B cell (primary cell): ENCODE measurements around the gene OSM. TPM values are rescaled to one million over a fixed set of nuclear protein-coding genes. Genes with fewer than 3 reads are reported as not detected.

Experiments used
- ATAC-seq: fragments of 200-7000 bp; cut with Tn5 transposase; one replicate; pipeline ENCODE4 v1.10.0; 2021; ENCODE audit warnings: low read depth, mild to moderate bottlenecking, moderate number of reproducible peaks, moderate library complexity
- CTCF ChIA-PET: fragments of 350-600 bp; sonication (Branson Sonifier 250); formaldehyde crosslinking; loops from one replicate; lab custom pipeline; 2021; ENCODE audit warnings: antibody characterized with exemption, inconsistent platforms; lab: Charles Lee
- POLR2A ChIA-PET: fragments of 350-600 bp; sonication (Branson Sonifier 250); formaldehyde crosslinking; loops from one replicate; lab custom pipeline; 2021; ENCODE audit warnings: antibody characterized with exemption; lab: Charles Lee
- DNase-seq: peaks from one replicate; pipeline ENCODE4 v3.0.0; 2013
- H2AFZ ChIP-seq: 2 replicates; pipeline ENCODE4 v1.6.1; 2012; ENCODE audit warnings: mild to moderate bottlenecking, low read depth, low read length; ENCODE audit not compliant: insufficient read depth, poor library complexity, severe bottlenecking
- H3K27ac ChIP-seq, 2 donors: 1 replicate in 1 of 2; 2 replicates in 1 of 2; pipeline ENCODE4 v1.5.1; 2012 to 2013; ENCODE audit warnings: low read length in 2 of 2, mild to moderate bottlenecking in 2 of 2, moderate library complexity in 1 of 2
- H3K27me3 ChIP-seq, 4 experiments: fragments of 200-600 bp in 1 of 4; sonication (generic) in 1 of 4; replicated peaks in 1 of 4; 1 replicate in 2 of 4; 2 replicates in 2 of 4; pipeline versions ENCODE4 v1.6.1 to v1.7.0; 2013 to 2016; ENCODE audit warnings: low read length in 3 of 4, mild to moderate bottlenecking in 2 of 4, mixed read lengths in 1 of 4, moderate library complexity in 1 of 4; ENCODE audit not compliant: insufficient read depth in 4 of 4, control insufficient read depth in 3 of 4; ENCODE audit errors: control extremely low read depth in 1 of 4
- H3K36me3 ChIP-seq, 2 experiments: replicated peaks in 1 of 2; 1 replicate in 1 of 2; 2 replicates in 1 of 2; pipeline versions ENCODE4 v1.6.1 to v1.7.1; 2013; ENCODE audit warnings: low read length in 1 of 2; ENCODE audit not compliant: insufficient read depth in 2 of 2, control insufficient read depth in 1 of 2; ENCODE audit errors: control extremely low read depth in 1 of 2, extremely low read depth in 1 of 2
- H3K4me1 ChIP-seq, 2 donors: fragments of 200-600 bp in 1 of 2; sonication (generic) in 1 of 2; 1 replicate in 1 of 2; 2 replicates in 1 of 2; pipeline versions ENCODE4 v1.5.1 to v1.6.1; 2013 to 2017; ENCODE audit warnings: low read length in 2 of 2; ENCODE audit not compliant: control insufficient read depth in 2 of 2, insufficient read depth in 2 of 2
- H3K4me2 ChIP-seq: replicated peaks from 2 replicates; pipeline ENCODE3; 2012; ENCODE audit warnings: mild to moderate bottlenecking, low read depth, low read length; ENCODE audit not compliant: poor library complexity, severe bottlenecking
- H3K4me3 ChIP-seq, 5 experiments: fragments of 200-600 bp in 1 of 5; sonication (generic) in 1 of 5; 1 replicate in 3 of 5; 2 replicates in 2 of 5; pipeline versions ENCODE4 v1.5.1 to v1.7.0; 2011 to 2016; ENCODE audit warnings: low read length in 4 of 5, mild to moderate bottlenecking in 4 of 5, low read depth in 2 of 5, control low read depth in 1 of 5, moderate library complexity in 1 of 5; ENCODE audit not compliant: insufficient read depth in 1 of 5; ENCODE audit errors: control extremely low read depth in 1 of 5, extremely low read depth in 1 of 5
- H3K79me2 ChIP-seq: fragments of 200-600 bp; sonication (generic); one replicate; pipeline ENCODE4 v1.6.0; 2016; ENCODE audit warnings: low read length; ENCODE audit not compliant: control insufficient read depth, insufficient read depth
- H3K9ac ChIP-seq: fragments of 200-600 bp; sonication (generic); 2 replicates; pipeline ENCODE4 v1.6.1; 2017; ENCODE audit warnings: mild to moderate bottlenecking, low read length, moderate library complexity
- H3K9me3 ChIP-seq, 3 donors: one replicate each; pipeline versions ENCODE4 v1.6.1 to v1.7.1; 2013; ENCODE audit warnings: low read length in 2 of 3; ENCODE audit not compliant: control insufficient read depth in 2 of 3, insufficient read depth in 1 of 3; ENCODE audit errors: control extremely low read depth in 1 of 3
- H4K20me1 ChIP-seq: 2 replicates; pipeline ENCODE4 v1.6.0; 2012; ENCODE audit warnings: mild to moderate bottlenecking, low read length; ENCODE audit not compliant: insufficient read depth, control insufficient read depth, poor library complexity, severe bottlenecking
- H3K27ac Mint-ChIP-seq: one replicate; pipeline ENCODE4 v1.8.0; 2021; ENCODE audit warnings: mixed read lengths
- H3K27me3 Mint-ChIP-seq: one replicate; pipeline ENCODE4 v1.8.0; 2021; ENCODE audit warnings: mixed read lengths
- H3K4me1 Mint-ChIP-seq: one replicate; pipeline ENCODE4 v1.8.0; 2021; ENCODE audit warnings: mixed read lengths
- H3K4me3 Mint-ChIP-seq: one replicate; pipeline ENCODE4 v1.8.0; 2021; ENCODE audit warnings: mixed read lengths
- H3K9me3 Mint-ChIP-seq: one replicate; pipeline ENCODE4 v1.8.0; 2022; ENCODE audit warnings: mixed read lengths; ENCODE audit not compliant: insufficient read depth
- CTCF ChIP-seq: fragments of 200-600 bp; IDR thresholded peaks from one replicate; pipeline ENCODE4 v1.8.0; 2022; ENCODE audit warnings: antibody characterized with exemption, mild to moderate bottlenecking
- EZH2 ChIP-seq: IDR thresholded peaks from 2 replicates; pipeline ENCODE4 v1.6.1; 2012; ENCODE audit warnings: borderline replicate concordance, low read depth, mild to moderate bottlenecking, moderate library complexity, low read length; ENCODE audit not compliant: insufficient read depth, poor library complexity, severe bottlenecking
- WGBS: methylation state at CpG from one replicate; pipeline ENCODE4 v1.1.5; 2013; ENCODE audit warnings: missing lambda C conversion rate; ENCODE audit not compliant: insufficient coverage; 5-methylcytosine and 5-hydroxymethylcytosine counted together
- intact Hi-C: fragments of 100-400 bp; cut with micrococcal nuclease; formaldehyde crosslinking; loops from one replicate; pipeline ENCODE4 v1.10.0; 2022
- polyA plus RNA-seq: library from polyadenylated mRNA; depleted of rRNA; stranded (reverse); fragments of >200 nt; gene quantifications from 2 replicates; pipeline ENCODE4 v1.2.3, GENCODE V29; 2012
- total RNA-seq, 2 donors: library from RNA; stranded (reverse); fragments of 120-200 nt in 1 of 2; gene quantifications; 1 replicate in 1 of 2; 2 replicates in 1 of 2; pipeline versions ENCODE4 v1.2.3 to v1.2.4, GENCODE V29; 2013 to 2022

The OSM gene
- total and polyA plus RNA-seq, 2 donors (not counting 1 experiment from before 2014, with no cell fraction given) = 1.8 to 12.5 TPM

GRCh38 chr22:30230787-30231461, 35.7 kb downstream of the OSM start:
- Histone ChIP-seq H3K4me2 (no peak overlapping the region), H3K4me3 (no peak overlapping the region), H4K20me1 (no peaks in the 10 kb centered on the region), H3K9ac (no peak overlapping the region), H3K4me1 (no peaks in the 10 kb centered on the region), H3K9me3 (no peaks in the 10 kb centered on the region), H3K79me2 (no peaks in the 10 kb centered on the region), H2AFZ (no peak overlapping the region), H3K36me3 (no peaks in the 10 kb centered on the region), H3K27ac (no peak overlapping the region), H3K27me3 (peaks cover 0 to 4% (median 0%) of the 10 kb centered on the region in 4 experiments)
- no peak for TF ChIP-seq CTCF
- Mint-ChIP-seq H3K4me3 (no peak overlapping the region), H3K27me3 (no peaks in the 10 kb centered on the region), H3K4me1 (no peaks in the 10 kb centered on the region), H3K9me3 (no peaks in the 10 kb centered on the region), H3K27ac (no peak overlapping the region)
- ChIA-PET POLR2A (no interaction called here), CTCF (interaction anchor here (0.7 kb wide), 1 partner anchor 23 kb away, joined by 3 read pairs; no protein-coding TSS in a partner anchor)
- 92% methylated on average over 8 of the region's 9 CpGs for WGBS
- intact Hi-C loops = no loop called here
- ATAC-seq (no peak), DNase-seq (no peak)

DNA sequence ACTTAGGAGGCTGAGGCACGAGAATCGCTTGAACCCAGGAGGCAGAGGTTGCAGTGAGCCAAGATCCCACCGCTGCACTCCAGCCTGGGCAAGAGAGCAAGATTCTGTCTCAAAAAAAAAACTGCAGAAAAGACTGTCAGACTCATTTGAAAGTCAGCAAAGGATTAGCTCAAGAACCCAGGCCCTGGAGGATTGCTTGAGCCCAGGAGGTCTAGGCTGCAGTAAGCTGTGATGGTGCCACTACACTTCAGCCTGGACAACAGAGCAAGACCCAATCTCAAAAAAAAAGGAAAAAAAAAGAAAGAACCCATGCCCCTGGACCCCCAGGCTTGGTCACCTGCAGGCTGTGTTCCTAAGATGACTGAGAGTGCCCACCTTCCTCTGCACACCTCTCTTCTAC, 36.3 kb downstream of the OSM start:
- ChIA-PET POLR2A (no interaction called here), CTCF (no interaction called here)
- Mint-ChIP-seq H3K9me3 (no peaks in the 10 kb centered on the region), H3K4me1 (no peaks in the 10 kb centered on the region), H3K4me3 (no peak overlapping the region), H3K27ac (no peak overlapping the region), H3K27me3 (peaks cover under 1% of the 10 kb centered on the region)
- H3K36me3 ChIP-seq = no peaks in the 10 kb centered on the region
- DNase-seq = no peak
- no peak for ATAC-seq
- intact Hi-C loops = no loop called here
- no peak overlapping the region for H2AFZ ChIP-seq
- 100% methylated on average over 3 of the region's 3 CpGs for WGBS
- no peak overlapping the region for H3K4me2 ChIP-seq
- no peaks in the 10 kb centered on the region for H3K4me1 ChIP-seq
- H3K9ac ChIP-seq = no peak overlapping the region
- TF ChIP-seq CTCF (no peak), EZH2 (no peak)
- no peaks in the 10 kb centered on the region for H3K79me2 ChIP-seq
- no peaks in the 10 kb centered on the region for H4K20me1 ChIP-seq
- H3K27me3 ChIP-seq = peaks cover 0 to 4% (median 0%) of the 10 kb centered on the region in 4 experiments
- no peak overlapping the region for H3K27ac ChIP-seq
- no peaks in the 10 kb centered on the region for H3K9me3 ChIP-seq
- H3K4me3 ChIP-seq = no peak overlapping the region
